Mucosa of descending colon (tissue), 3 donors: ENCODE results near the gene NKD1. TPM values are rescaled to one million over a fixed set of nuclear protein-coding genes. Genes with fewer than 3 reads are reported as not detected.

ENCODE experiments used
- ATAC-seq: fragments of 200-7000 bp; cut with Tn5 transposase; one replicate; pipeline ENCODE4 v1.9.1; 2020; ENCODE audit warnings: mild to moderate bottlenecking, moderate library complexity
- DNase-seq, 3 donors: peaks; one replicate each; pipeline ENCODE4 v3.0.0-alpha.2; 2020
- H3K36me3 ChIP-seq: fragments of 200-600 bp; one replicate; pipeline ENCODE4 v1.8.0; 2021; ENCODE audit warnings: low read depth, mild to moderate bottlenecking
- H3K4me1 ChIP-seq: fragments of 200-600 bp; one replicate; pipeline ENCODE4 v1.8.0; 2021; ENCODE audit warnings: low read depth, mild to moderate bottlenecking
- H3K4me3 ChIP-seq: fragments of 200-600 bp; one replicate; pipeline ENCODE4 v1.8.0; 2021; ENCODE audit warnings: mild to moderate bottlenecking
- H3K9me3 ChIP-seq: fragments of 200-600 bp; one replicate; pipeline ENCODE4 v1.8.0; 2021; ENCODE audit warnings: mild to moderate bottlenecking
- intact Hi-C, 2 donors: fragments of 100-400 bp; cut with DNase I in 1 of 2; cut with micrococcal nuclease in 1 of 2; formaldehyde crosslinking; loops; one replicate each; pipeline versions ENCODE4 v1.11.0 to v1.11.1; 2022; cut with DNase I, micrococcal nuclease
- long read RNA-seq, 2 donors: library from polyadenylated mRNA; unstranded; transcript quantifications; one replicate each; pipeline ENCODE4 v2.0.0, GENCODE V29; 2019 to 2021
- total RNA-seq, 3 donors: library from RNA; stranded (reverse); fragmentation: NEBNext Ultra II Directional in 2 of 3; extraction: Animal tissue kit (Norgen Biotek cat#: 25700) in 2 of 3; gene quantifications; one replicate each; pipeline versions ENCODE4 v1.2.1 to v1.2.4, GENCODE V29; 2021 to 2023
- TF ChIP-seq, protein P1 (sequence below): fragments of 200-600 bp; IDR thresholded peaks from one replicate; pipeline ENCODE4 v1.8.0; 2022; ENCODE audit warnings: antibody characterized with exemption, mild to moderate bottlenecking
- donor health status: DM: no; HTN: no; CAD: no; lungs with moderate emphysema.
- donor health status: DM: no; HTN: no; CAD: no.
- donor health status: DM: no; HTN: yes; CAD: no.

NKD1 gene, protein sequence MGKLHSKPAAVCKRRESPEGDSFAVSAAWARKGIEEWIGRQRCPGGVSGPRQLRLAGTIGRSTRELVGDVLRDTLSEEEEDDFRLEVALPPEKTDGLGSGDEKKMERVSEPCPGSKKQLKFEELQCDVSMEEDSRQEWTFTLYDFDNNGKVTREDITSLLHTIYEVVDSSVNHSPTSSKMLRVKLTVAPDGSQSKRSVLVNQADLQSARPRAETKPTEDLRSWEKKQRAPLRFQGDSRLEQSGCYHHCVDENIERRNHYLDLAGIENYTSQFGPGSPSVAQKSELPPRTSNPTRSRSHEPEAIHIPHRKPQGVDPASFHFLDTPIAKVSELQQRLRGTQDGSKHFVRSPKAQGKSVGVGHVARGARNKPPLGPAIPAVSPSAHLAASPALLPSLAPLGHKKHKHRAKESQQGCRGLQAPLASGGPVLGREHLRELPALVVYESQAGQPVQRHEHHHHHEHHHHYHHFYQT
- 10 to 100 TPM in 1 of 3 donors, 1 to 10 TPM in 2; 1.6 to 28.0 (median 3.2) TPM for total RNA-seq
- long read RNA-seq, donor 1, partial matches to known transcripts, result 0 of 9 reads
- long read RNA-seq, donor 1, other reads (novel, unspliced or antisense), result 9 of 9 reads
- long read RNA-seq, donor 2, partial matches to known transcripts, result 0 of 1 reads
- long read RNA-seq, donor 2, other reads (novel, unspliced or antisense), result 1 of 1 reads

DNA sequence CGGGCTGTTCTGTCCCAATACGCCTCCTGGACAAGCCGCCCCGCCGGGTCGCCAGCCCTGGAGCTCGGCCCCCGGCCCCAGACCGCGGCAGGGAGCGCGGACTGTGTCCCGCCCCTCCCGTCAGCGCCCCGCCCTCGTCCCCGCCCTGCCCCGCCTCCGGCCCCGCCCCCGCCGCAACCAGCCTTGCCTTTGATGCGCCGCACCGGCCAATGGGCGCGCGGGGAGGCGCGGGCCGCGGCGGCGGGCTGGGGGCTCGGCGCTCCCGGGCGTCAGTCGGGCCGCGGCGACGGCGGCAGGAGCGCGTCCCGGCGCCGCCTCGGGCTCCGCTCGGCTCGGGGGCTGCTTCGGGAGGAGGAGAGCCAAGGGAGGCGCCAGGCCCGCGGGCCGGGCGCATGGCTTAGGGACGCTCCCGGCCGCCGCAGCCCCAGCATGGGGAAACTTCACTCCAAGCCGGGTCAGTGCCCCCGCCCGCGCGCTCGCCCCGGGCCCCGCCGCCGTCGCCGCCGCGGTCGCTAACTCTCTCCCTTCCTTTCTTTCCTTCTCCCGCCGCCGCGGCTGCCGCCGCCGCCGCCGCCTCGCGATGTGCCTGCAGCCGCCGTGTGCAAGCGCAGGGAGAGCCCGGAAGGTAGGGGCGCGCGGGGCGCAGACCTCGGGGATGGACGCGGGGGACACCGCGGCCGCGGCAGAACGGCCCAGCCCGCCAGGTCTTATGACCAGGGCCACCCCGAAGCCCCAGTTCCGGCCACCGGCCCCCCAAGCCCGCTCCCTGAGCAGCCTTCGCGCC is at the start of gene NKD1:
NKD1 (plus strand) TSS at position 272 of the 784 bp plus-strand sequence; CDS start at position 430, 158 bp downstream.
- H3K4me1 ChIP-seq, result no peaks in the 10 kb centered on the region
- intact Hi-C loops, result no loop called here
- H3K36me3 ChIP-seq, result no peaks in the 10 kb centered on the region
- H3K4me3 ChIP-seq, result peak within 1 kb of the TSS; percentile 19
- ATAC-seq (peak; percentile 90), DNase-seq (peak; percentile 71 to 81 (median 75))
- H3K9me3 ChIP-seq, result no peaks in the 10 kb centered on the region
- TF ChIP-seq, protein P1, sequence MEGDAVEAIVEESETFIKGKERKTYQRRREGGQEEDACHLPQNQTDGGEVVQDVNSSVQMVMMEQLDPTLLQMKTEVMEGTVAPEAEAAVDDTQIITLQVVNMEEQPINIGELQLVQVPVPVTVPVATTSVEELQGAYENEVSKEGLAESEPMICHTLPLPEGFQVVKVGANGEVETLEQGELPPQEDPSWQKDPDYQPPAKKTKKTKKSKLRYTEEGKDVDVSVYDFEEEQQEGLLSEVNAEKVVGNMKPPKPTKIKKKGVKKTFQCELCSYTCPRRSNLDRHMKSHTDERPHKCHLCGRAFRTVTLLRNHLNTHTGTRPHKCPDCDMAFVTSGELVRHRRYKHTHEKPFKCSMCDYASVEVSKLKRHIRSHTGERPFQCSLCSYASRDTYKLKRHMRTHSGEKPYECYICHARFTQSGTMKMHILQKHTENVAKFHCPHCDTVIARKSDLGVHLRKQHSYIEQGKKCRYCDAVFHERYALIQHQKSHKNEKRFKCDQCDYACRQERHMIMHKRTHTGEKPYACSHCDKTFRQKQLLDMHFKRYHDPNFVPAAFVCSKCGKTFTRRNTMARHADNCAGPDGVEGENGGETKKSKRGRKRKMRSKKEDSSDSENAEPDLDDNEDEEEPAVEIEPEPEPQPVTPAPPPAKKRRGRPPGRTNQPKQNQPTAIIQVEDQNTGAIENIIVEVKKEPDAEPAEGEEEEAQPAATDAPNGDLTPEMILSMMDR, result no peak

DNA sequence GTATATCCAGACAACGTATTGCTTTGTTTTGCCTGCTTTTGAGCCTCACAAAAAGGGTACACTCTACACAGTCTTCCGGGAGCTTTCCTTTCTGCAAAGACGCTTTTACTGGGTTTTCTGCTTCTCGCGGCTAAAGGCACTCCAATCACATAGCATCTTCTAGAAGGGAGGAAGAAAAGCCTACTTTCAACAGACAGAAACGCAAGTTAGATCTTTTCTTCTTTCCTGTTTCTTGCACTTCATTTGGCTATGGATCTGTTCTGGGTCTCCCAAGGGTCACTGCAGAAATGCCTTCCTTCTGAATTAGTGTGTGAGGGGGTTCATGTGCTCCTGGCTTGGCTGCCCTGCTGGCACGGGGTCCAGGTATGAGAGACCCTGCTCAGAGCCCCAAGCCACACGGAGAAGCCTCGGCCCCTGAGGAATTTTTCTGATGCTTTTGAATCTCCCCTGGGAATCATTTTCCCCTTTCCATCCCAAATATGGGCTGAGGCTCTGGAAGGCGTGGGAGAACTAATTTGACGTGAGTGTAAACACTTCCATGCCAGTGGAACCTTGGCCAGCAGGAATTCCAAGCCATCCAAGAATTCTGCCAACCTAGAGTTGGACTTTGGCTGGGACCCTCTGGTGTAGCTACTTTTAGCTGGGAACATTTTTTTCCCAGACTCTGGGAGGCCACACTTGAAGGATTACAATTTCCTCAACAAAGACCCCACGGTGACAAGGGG is 49.6 kb upstream of the NKD1 start:
- Histone ChIP-seq H3K36me3 (no peaks in the 10 kb centered on the region), H3K9me3 (no peaks in the 10 kb centered on the region), H3K4me1 (no peaks in the 10 kb centered on the region), H3K4me3 (no peak overlapping the region)
- DNase-seq (no peak), ATAC-seq (no peak)
- intact Hi-C loops, result no loop called here
- TF ChIP-seq, protein P1, result no peak

DNA sequence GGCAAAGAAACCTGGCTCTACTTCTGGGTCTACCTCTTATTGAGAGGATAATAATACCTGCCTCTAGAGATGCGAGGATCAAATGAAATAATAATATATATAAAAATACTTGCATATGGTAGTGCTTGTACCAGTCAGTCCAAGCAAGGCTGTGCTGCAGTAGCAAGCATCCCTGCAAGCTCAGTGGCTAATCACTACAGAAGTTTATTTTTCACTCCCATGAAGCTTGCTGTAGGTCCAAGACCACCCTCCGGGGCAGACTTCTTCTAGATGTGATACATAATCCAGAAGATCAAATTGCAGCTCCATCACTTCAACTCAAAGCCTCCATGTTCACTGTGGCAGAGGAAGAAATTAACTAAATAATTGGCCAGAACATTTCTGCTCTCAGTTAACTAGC is 48.9 kb upstream of the NKD1 start:
- TF ChIP-seq, protein P1, result no peak

DNA sequence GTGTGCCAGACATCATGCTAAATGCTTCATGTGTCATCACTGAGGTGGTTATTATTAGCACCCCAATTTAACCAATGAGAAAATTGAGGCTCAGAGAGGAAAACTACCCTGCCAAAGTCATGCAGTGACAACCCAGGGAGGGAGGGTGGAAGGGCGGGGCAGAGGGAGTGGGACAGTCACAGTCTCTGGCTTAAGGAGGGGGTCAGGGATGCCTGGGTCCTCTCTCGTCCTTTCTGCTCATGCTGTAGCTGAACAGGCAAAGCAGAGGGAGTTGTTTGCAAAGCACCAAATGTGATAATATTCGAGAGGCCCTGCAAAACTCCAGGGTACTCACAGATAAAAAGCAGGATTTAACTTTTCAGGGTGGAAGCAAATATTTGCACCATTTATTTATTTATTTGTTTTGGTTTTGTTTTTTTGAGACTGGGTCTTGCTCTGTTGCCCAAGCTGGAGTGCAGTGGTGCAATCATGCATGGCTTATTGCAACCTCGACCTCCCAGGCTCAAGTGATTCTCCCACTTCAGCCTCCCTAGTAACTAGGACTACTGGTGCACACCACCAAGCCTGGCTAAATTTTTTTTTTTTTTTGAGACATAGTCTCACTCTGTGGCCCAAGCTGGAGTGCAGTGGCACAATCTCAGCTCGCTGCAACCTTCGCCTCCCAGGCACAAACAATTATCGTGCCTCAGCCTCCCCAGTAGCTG is 47.9 kb upstream of the NKD1 start:
- no peaks in the 10 kb centered on the region for H3K9me3 ChIP-seq
- no peak overlapping the region for H3K4me3 ChIP-seq
- H3K4me1 ChIP-seq, result no peaks in the 10 kb centered on the region
- intact Hi-C loops, result no loop called here
- DNase-seq (no peak), ATAC-seq (no peak)
- TF ChIP-seq, protein P1, result no peak
- H3K36me3 ChIP-seq, result no peaks in the 10 kb centered on the region

More for the DNA sequence above, 48.9 kb upstream of the NKD1 start:
- Histone ChIP-seq H3K4me3 (no peak overlapping the region), H3K9me3 (no peaks in the 10 kb centered on the region), H3K4me1 (no peaks in the 10 kb centered on the region), H3K36me3 (no peaks in the 10 kb centered on the region)
- intact Hi-C loops, result no loop called here
- ATAC-seq (no peak), DNase-seq (no peak)
